ENCODE measurements around the gene MINK1. TPM values are rescaled to one million over a fixed set of nuclear protein-coding genes. Genes with fewer than 3 reads are reported as not detected.

Gene MINK1
- total RNA-seq, 2 donors from 2014 or later, result 68.6 to 127 TPM

DNA sequence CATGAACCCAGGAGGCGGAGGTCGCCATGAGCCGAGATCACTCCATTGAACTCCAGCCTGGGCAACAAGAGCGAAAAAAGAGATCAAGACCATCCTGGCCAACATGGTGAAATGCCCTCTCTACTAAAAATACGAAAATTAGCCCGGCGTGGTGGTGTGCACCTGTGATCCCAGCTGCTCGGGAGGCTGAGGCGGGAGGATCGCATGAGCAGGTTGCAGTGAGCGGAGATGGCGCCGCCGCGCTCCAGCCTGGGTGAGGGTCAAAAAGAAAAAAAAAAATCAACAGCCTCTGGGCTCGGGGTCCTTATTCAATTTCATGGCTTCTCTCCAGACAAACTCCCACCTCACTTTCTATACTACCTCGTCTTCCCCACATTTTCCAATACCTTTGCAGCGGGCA is 95.7 kb downstream of the MINK1 start:
- Mint-ChIP-seq H3K27me3 (no peaks in the 10 kb centered on the region), H3K9me3 (no peaks in the 10 kb centered on the region), H3K4me3 (no peak overlapping the region), H3K27ac (no peak overlapping the region), H3K36me3 (ENCODE audit: low read depth) (peaks cover 20% of the 10 kb centered on the region), H3K4me1 (peaks cover 17% of the 10 kb centered on the region)
- no peak for ATAC-seq (replicated peaks)

DNA sequence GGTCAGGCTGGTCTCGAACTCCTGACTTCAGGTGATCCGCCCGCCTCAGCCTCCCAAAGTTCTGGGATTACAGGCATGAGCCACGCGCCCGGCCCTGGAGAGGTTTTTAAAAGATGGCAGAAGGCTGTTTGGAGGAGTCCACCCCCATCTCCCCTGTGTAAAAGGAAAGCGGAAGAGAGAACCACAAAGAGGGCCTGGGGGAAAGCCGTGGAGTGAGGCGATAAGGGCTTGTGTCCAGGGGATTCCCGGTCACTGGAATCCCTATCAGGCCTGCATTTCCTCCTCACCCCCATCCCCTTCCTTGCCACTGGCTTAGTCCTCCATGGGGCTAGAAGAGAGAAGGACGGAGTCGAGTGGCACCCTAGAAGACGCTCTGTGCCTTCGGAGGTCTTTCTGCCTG is 98.8 kb downstream of the MINK1 start, which contains the start of gene GP1BA:
TSS of gene GP1BA (plus strand) at position 315 of the 400 bp plus-strand sequence. CDS start 328 bp downstream, outside the sequence.
- Mint-ChIP-seq H3K9me3 (no peaks in the 10 kb centered on the region), H3K27ac (peak within 1 kb of the TSS; percentile 47), H3K4me1 (peaks cover 21% of the 10 kb centered on the region), H3K36me3 (ENCODE audit: low read depth) (peaks cover 40% of the 10 kb centered on the region), H3K27me3 (no peaks in the 10 kb centered on the region), H3K4me3 (no peak within 1 kb of the TSS)
- ATAC-seq (replicated peaks), result no peak

DNA sequence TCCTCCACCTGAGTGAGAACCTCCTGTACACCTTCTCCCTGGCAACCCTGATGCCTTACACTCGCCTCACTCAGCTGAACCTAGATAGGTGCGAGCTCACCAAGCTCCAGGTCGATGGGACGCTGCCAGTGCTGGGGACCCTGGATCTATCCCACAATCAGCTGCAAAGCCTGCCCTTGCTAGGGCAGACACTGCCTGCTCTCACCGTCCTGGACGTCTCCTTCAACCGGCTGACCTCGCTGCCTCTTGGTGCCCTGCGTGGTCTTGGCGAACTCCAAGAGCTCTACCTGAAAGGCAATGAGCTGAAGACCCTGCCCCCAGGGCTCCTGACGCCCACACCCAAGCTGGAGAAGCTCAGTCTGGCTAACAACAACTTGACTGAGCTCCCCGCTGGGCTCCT is 99.6 kb downstream of the MINK1 start:
- Mint-ChIP-seq H3K27me3 (no peaks in the 10 kb centered on the region), H3K9me3 (no peaks in the 10 kb centered on the region), H3K4me3 (no peak overlapping the region), H3K4me1 (peaks cover 21% of the 10 kb centered on the region), H3K36me3 (ENCODE audit: low read depth) (peaks cover 48% of the 10 kb centered on the region), H3K27ac (peak overlapping the region; percentile 47)
- ATAC-seq (replicated peaks), result no peak

DNA sequence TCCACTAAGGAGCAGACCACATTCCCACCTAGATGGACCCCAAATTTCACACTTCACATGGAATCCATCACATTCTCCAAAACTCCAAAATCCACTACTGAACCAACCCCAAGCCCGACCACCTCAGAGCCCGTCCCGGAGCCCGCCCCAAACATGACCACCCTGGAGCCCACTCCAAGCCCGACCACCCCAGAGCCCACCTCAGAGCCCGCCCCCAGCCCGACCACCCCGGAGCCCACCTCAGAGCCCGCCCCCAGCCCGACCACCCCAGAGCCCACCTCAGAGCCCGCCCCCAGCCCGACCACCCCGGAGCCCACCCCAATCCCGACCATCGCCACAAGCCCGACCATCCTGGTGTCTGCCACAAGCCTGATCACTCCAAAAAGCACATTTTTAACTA is 100.5 kb downstream of the MINK1 start:
- Mint-ChIP-seq H3K4me1 (peaks cover 27% of the 10 kb centered on the region), H3K27ac (peak overlapping the region; percentile 47), H3K27me3 (no peaks in the 10 kb centered on the region), H3K4me3 (no peak overlapping the region), H3K9me3 (no peaks in the 10 kb centered on the region), H3K36me3 (ENCODE audit: low read depth) (peaks cover 50% of the 10 kb centered on the region)
- ATAC-seq (replicated peaks), result no peak

DNA sequence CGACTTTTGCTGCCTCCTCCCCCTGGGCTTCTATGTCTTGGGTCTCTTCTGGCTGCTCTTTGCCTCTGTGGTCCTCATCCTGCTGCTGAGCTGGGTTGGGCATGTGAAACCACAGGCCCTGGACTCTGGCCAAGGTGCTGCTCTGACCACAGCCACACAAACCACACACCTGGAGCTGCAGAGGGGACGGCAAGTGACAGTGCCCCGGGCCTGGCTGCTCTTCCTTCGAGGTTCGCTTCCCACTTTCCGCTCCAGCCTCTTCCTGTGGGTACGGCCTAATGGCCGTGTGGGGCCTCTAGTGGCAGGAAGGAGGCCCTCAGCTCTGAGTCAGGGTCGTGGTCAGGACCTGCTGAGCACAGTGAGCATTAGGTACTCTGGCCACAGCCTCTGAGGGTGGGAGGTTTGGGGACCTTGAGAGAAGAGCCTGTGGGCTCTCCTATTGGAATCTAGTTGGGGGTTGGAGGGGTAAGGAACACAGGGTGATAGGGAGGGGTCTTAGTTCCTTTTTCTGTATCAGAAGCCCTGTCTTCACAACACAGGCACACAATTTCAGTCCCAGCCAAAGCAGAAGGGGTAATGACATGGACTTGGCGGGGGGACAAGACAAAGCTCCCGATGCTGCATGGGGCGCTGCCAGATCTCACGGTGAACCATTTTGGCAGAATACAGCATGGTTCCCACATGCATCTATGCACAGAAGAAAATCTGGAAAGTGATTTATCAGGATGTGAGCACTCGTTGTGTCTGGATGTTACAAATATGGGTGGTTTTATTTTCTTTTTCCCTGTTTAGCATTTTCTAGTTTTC is 101.2 kb downstream of the MINK1 start:
- no peaks in the 10 kb centered on the region for H3K27me3 Mint-ChIP-seq
- peaks cover 50% of the 10 kb centered on the region for H3K36me3 Mint-ChIP-seq (ENCODE audit: low read depth)
- ATAC-seq (replicated peaks), result peak; percentile 85
- H3K4me1 Mint-ChIP-seq, result peaks cover 27% of the 10 kb centered on the region
- H3K9me3 Mint-ChIP-seq, result no peaks in the 10 kb centered on the region
- peak overlapping the region; percentile 47 for H3K27ac Mint-ChIP-seq
- H3K4me3 Mint-ChIP-seq, result peak overlapping the region; percentile 42

DNA sequence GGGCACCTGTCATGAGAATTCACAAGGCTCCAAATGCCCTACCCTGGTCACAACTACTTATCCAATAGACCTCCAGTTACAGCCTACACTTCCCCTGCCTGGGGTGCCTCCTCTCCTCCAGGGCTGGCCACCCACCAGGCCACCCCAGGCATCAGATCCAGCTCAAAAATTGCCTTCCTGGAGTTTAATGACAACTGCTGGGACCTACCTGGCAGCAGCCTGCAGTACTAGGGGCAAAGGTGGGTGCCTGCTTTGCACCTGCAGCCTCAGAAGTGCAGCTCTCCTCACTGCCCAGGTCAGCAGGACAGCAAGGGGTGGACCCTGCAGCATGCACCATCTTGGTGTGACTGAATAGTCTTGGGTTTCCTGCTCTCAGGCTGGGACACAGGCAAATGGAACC is 102.5 kb downstream of the MINK1 start:
- peaks cover 27% of the 10 kb centered on the region for H3K4me1 Mint-ChIP-seq
- H3K9me3 Mint-ChIP-seq, result no peaks in the 10 kb centered on the region
- no peak overlapping the region for H3K4me3 Mint-ChIP-seq
- peak overlapping the region; percentile 25 for H3K27ac Mint-ChIP-seq
- H3K36me3 Mint-ChIP-seq (ENCODE audit: low read depth), result peaks cover 54% of the 10 kb centered on the region
- ATAC-seq (replicated peaks), result no peak
- H3K27me3 Mint-ChIP-seq, result no peaks in the 10 kb centered on the region

DNA sequence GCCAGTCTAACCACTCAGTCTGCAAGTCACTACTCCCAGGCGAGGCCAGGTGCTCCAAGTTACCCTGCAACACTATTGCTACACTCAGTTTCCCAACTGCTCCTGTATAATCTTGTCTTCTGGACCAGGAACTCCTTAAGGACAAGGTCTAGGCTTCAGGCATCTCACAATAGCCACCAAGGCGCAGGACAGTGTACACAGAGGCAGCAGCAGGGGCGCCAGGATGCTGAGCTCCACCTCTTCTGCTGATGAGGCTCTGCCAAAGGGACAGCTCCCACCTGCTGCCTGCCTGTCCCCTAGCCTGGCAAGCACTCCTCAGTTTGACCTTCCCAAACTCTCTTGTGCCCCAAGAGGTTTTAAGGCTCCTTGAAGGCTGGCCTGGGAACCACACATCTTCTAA is 103.3 kb downstream of the MINK1 start:
- no peak overlapping the region for H3K4me3 Mint-ChIP-seq
- peaks cover 61% of the 10 kb centered on the region for H3K36me3 Mint-ChIP-seq (ENCODE audit: low read depth)
- H3K9me3 Mint-ChIP-seq, result no peaks in the 10 kb centered on the region
- H3K4me1 Mint-ChIP-seq, result peaks cover 33% of the 10 kb centered on the region
- peak overlapping the region; percentile 41 for H3K27ac Mint-ChIP-seq
- no peak for ATAC-seq (replicated peaks)
- no peaks in the 10 kb centered on the region for H3K27me3 Mint-ChIP-seq

DNA sequence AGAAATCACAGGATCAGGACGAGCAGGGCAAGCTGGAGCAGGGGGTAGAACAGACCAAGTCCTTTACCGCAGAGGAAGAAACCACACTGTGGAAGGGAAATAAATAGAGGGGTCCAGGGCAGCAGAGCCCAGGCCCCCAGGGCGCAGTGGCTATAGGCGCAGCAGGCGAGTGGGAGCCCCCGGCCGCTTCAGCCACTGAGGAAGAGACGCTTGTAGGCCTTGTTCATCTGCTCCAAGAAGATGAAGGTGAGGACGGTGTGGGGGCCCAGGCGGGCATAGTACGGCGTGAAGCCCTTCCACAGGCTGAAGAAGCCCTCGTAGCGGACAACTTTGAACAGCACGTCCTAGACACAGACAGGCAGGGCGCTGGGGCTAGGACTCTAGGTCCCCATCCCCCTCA is 104.4 kb downstream of the MINK1 start:
- Mint-ChIP-seq H3K4me3 (peak overlapping the region; percentile 91), H3K27me3 (no peaks in the 10 kb centered on the region), H3K36me3 (ENCODE audit: low read depth) (peaks cover 73% of the 10 kb centered on the region), H3K4me1 (peaks cover 40% of the 10 kb centered on the region), H3K27ac (peak overlapping the region; percentile 41), H3K9me3 (no peaks in the 10 kb centered on the region)
- no peak for ATAC-seq (replicated peaks)

DNA sequence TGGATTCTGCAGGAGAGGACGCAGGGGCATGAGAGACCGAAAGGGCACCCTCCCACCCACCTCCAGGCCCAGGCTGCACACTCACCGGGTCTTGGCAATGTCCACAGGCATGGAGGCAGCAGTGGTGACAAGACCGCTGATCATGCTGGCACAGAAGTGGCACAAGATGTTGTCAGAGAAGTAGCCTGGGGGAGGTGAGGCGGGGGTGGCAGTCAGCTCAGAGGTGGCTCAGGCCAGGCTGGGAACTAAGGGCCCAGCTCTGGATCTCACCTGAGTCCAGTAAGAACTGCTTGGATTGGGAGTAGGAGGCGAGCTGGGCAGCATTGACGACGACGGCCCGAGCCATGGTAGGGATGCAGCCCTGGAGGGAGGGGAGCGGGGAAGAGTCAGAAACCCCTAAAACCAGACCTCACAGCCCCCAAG is 104.9 kb downstream of the MINK1 start:
- no peaks in the 10 kb centered on the region for H3K27me3 Mint-ChIP-seq
- ATAC-seq (replicated peaks), result no peak
- H3K36me3 Mint-ChIP-seq (ENCODE audit: low read depth), result peaks cover 78% of the 10 kb centered on the region
- peak overlapping the region; percentile 91 for H3K4me3 Mint-ChIP-seq
- H3K27ac Mint-ChIP-seq, result peak overlapping the region; percentile 93
- no peaks in the 10 kb centered on the region for H3K9me3 Mint-ChIP-seq
- peaks cover 44% of the 10 kb centered on the region for H3K4me1 Mint-ChIP-seq

DNA sequence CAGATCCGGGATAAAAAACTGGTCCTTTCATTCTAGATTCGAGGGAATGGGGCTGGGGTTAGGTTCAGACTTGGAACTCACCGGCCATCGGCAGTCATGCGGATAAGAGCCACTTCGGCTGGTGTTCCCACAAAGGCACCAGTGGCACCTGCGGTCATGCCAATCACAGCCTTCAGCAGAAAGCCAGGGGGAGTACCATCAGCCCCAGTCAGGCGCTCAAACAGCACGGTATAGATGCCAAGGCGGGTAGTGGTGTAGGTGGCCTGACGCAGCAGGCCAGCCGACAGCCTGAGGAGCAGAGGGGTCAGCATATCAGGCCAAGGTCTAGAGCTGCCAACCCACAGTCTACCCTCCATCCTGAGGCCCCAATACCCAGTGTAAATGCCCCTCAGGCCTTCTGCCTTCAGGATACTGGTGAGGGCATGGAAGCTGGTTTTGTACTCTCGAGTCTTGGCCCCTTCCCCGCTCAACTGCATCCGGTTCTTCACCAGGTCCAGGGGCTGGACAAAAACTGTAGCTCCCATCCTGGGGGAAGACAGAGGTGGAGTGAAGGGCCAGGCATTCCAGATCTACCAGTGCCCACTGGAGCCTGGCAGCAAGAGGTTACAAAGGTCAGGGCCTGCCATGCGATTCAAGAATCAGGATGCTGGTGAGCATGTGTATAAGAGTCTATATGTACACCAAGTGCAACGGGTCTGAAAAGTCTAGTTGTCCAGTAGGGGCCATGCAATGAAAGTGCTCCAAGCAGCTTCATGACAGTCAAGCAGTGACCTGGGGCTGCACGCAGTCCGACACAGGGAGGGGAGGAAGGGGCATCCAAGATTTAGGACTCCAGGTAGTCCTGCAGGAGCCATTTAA is 105.8 kb downstream of the MINK1 start:
- Mint-ChIP-seq H3K4me3 (peak overlapping the region; percentile 91), H3K27ac (peak overlapping the region; percentile 93), H3K4me1 (peaks cover 41% of the 10 kb centered on the region), H3K36me3 (ENCODE audit: low read depth) (peaks cover 84% of the 10 kb centered on the region), H3K27me3 (no peaks in the 10 kb centered on the region), H3K9me3 (no peaks in the 10 kb centered on the region)
- ATAC-seq (replicated peaks), result no peak

DNA sequence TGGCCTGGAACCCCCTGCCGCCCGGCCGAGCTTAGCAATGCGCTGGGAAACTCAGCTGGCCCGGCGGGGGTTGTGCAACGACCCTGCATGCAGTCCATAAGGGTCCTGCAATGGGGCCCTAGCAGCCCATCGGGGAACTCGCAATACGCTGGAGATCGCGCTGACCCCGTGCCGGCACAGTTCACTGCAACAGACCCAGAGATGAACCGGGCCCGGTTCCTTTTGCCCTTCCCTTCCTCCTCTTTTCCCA is 106.3 kb downstream of the MINK1 start:
- Mint-ChIP-seq H3K36me3 (ENCODE audit: low read depth) (peaks cover 84% of the 10 kb centered on the region), H3K9me3 (no peaks in the 10 kb centered on the region), H3K27me3 (no peaks in the 10 kb centered on the region), H3K27ac (peak overlapping the region; percentile 93), H3K4me3 (peak overlapping the region; percentile 91), H3K4me1 (peaks cover 41% of the 10 kb centered on the region)
- peak; percentile 0 for ATAC-seq (replicated peaks)

DNA sequence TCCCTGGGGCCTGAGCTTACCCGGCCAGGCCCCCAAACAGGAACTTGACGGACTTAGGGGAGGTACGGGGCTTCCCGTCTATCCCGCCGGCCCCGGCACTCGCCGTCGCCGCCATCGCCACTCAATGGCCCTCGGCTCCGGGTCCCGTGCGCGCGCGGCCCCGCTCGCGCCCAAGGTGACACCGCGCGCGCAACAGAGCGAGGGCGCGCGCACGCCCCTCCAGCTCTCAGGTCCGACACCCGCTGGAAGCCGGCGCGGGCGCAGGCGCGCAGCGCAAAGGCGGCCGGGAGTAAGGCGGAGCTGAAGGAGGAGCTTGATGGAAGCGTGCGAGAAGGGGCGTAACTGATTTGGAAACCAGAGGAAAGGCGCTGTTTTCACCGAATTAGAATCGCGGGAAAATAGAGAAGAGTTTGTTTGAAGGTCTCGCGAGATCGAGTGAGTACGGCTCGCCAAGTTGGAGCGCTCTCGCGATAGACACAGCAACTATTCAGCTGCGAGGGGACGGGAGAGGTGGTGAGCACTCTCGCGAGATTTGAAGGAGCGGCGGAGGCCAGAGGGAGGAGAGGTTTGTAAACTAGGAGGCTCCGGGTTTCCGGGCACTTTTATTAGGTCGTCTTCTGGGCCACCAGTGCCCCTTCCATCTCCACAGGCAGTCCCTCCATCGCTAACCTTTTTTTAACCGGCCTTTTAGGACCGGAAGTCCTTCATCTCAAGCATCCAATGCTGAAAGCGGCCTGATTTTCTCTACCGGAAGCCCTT is 106.8 kb downstream of the MINK1 start, which contains the start of the genes RNF167 and SLC25A11:
TSS of gene RNF167 (plus strand) at position 473 of the 759 bp plus-strand sequence. CDS start 642 bp downstream, outside the sequence.
TSS of gene SLC25A11 (minus strand) at position 251 of the 759 bp plus-strand sequence. CDS start at position 115, 136 bp downstream.
- peaks cover 43% of the 10 kb centered on the region for H3K4me1 Mint-ChIP-seq
- H3K36me3 Mint-ChIP-seq (ENCODE audit: low read depth), result peaks cover 88% of the 10 kb centered on the region
- peak within 1 kb of the TSS; percentile 93 for H3K27ac Mint-ChIP-seq
- H3K4me3 Mint-ChIP-seq, result peak within 1 kb of the TSS; percentile 91
- H3K9me3 Mint-ChIP-seq, result no peaks in the 10 kb centered on the region
- ATAC-seq (replicated peaks), result peak; percentile 86
- no peaks in the 10 kb centered on the region for H3K27me3 Mint-ChIP-seq

DNA sequence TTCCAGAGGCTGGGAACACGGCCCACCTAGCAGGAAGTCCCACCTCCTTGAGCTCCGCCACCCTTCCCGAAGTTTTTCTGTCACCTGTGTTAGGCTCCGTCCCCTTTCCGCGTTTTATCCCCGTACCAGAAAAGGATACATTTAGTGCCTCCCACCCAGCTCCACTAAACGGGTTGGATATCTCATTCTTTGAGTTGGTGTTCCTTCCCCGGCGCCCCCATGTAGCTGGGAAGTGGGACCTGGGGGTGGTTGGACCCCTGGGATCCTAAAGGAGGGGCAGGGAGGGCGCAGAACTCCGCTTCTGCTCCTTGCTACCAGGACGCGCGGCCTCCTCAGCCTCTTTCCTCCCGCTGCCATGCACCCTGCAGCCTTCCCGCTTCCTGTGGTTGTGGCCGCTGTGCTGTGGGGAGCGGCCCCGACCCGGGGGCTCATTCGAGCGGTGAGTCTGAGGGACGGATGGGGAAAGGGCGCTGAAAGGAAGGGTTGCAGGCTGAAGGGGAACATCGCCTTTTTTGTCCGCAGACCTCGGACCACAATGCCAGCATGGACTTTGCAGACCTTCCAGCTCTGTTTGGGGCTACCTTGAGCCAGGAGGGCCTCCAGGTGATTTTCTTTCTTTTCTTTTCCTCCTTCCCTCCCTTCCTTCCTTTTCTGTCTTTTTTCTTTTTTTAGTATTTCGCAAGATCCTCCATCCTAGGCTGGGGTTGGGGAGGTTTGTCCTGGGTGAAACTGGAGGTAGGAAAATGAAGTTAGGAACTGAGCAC is 107.6 kb downstream of the MINK1 start:
- no peak for ATAC-seq (replicated peaks)
- Mint-ChIP-seq H3K27me3 (no peaks in the 10 kb centered on the region), H3K27ac (peak overlapping the region; percentile 93), H3K4me3 (peak overlapping the region; percentile 91), H3K9me3 (no peaks in the 10 kb centered on the region), H3K36me3 (ENCODE audit: low read depth) (peaks cover 94% of the 10 kb centered on the region), H3K4me1 (peaks cover 51% of the 10 kb centered on the region)

DNA sequence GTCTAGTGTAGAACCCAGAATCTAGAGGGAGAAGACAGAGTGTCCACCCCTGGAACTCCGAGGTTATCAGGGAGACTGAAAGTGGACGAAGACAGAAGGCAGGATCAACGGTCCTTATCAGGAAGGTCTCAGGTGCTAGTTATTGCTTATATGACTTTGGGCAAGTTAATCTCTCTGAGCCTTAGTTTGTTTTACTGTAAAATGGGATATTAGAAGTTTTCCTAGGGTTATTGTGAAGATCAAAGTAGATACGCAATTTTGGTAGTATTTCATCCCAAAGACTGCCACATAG is 108.1 kb downstream of the MINK1 start:
- peaks cover 94% of the 10 kb centered on the region for H3K36me3 Mint-ChIP-seq (ENCODE audit: low read depth)
- ATAC-seq (replicated peaks), result no peak
- H3K27me3 Mint-ChIP-seq, result no peaks in the 10 kb centered on the region
- no peaks in the 10 kb centered on the region for H3K9me3 Mint-ChIP-seq
- H3K4me1 Mint-ChIP-seq, result peaks cover 47% of the 10 kb centered on the region
- peak overlapping the region; percentile 93 for H3K27ac Mint-ChIP-seq
- H3K4me3 Mint-ChIP-seq, result peak overlapping the region; percentile 91

All from activated T-helper 17 cell treated with anti-CD3 and anti-CD28 coated beads, Interleukin-2, amount 50 U/mL, for 72 hours (primary cell).